GM12878 (cell line): ENCODE results near the gene RNF38. TPM values are rescaled to one million over a fixed set of nuclear protein-coding genes. Genes with fewer than 3 reads are reported as not detected.
A peak's percentile ranks its signal among the peaks of the same experiment; 100 is the strongest.

Experiments used
- ATAC-seq: fragments of 200-7000 bp; cut with Tn5 transposase; 3 replicates; pipeline ENCODE4 v1.9.1; 2020; ENCODE audit warnings: mild to moderate bottlenecking, moderate library complexity
- BruUV-seq: library from RNA; stranded (reverse); fragments of 400-500 nt; replicated peaks from 2 replicates; lab custom pipeline; 2021; lab: Mats Ljungman, UMichigan
- CTCF ChIA-PET: fragments of 300-600 bp; sonication (Branson Sonifier 250); formaldehyde crosslinking; extraction: SDS; loops from one replicate; lab custom pipeline; 2021; ENCODE audit warnings: inconsistent platforms; lab: Yijun Ruan, JAX
- POLR2A ChIA-PET: fragments of 350-600 bp; formaldehyde crosslinking; extraction: SDS; loops from one replicate; lab custom pipeline; 2021; ENCODE audit warnings: inconsistent platforms; lab: Charles Lee
- RAD21 ChIA-PET: fragments of 300-600 bp; sonication (Branson Sonifier 250); formaldehyde crosslinking; loops from one replicate; lab custom pipeline; 2023; ENCODE audit warnings: antibody characterized with exemption; ENCODE audit not compliant: unreplicated experiment; lab: Charles Lee
- SMC1A ChIA-PET: fragments of 300-600 bp; sonication (Branson Sonifier 250); formaldehyde crosslinking; loops from one replicate; lab custom pipeline; 2023; ENCODE audit not compliant: unreplicated experiment, uncharacterized antibody; lab: Charles Lee
- DNase-seq: peaks from one replicate; pipeline ENCODE4 v3.0.0-alpha.2; 2011; ENCODE audit warnings: low read depth, low spot score
- FAIRE-seq: peaks from 3 replicates; lab custom pipeline; 2011; peaks lifted over from hg19 to GRCh38; lab: Jason Lieb, UNC
- H2AFZ ChIP-seq: 2 replicates; pipeline ENCODE4 v1.6.0; 2011; ENCODE audit warnings: low read depth, low read length, control low read depth; ENCODE audit not compliant: control insufficient read depth
- H3K27ac ChIP-seq: 2 replicates; pipeline ENCODE4 v1.5.1; 2011; ENCODE audit warnings: control low read depth; ENCODE audit not compliant: control insufficient read depth, insufficient read depth
- H3K27me3 ChIP-seq, 2 experiments: replicated peaks in 1 of 2; 2 replicates each; pipeline versions ENCODE4 v1.6.0 to v1.6.1; 2011; ENCODE audit warnings: low read length in 1 of 2; ENCODE audit not compliant: control insufficient read depth in 2 of 2, insufficient read depth in 2 of 2
- H3K36me3 ChIP-seq, 2 experiments: 2 replicates each; pipeline ENCODE4 v1.5.1; 2011; ENCODE audit warnings: low read length in 1 of 2; ENCODE audit not compliant: control insufficient read depth in 2 of 2, insufficient read depth in 2 of 2
- H3K4me1 ChIP-seq: 2 replicates; pipeline ENCODE4 v1.6.1; 2011; ENCODE audit warnings: mild to moderate bottlenecking, low read length, moderate library complexity, mixed read lengths; ENCODE audit not compliant: control insufficient read depth, insufficient read depth
- H3K4me2 ChIP-seq: 2 replicates; pipeline ENCODE4 v1.6.0; 2011; ENCODE audit warnings: control low read depth; ENCODE audit not compliant: control insufficient read depth, insufficient read depth
- H3K4me3 ChIP-seq: fragments of 200-600 bp; sonication (generic); 2 replicates; pipeline ENCODE4 v1.5.1; 2016
- H3K79me2 ChIP-seq: 2 replicates; pipeline ENCODE4 v1.6.0; 2011; ENCODE audit warnings: low read length; ENCODE audit not compliant: control insufficient read depth, insufficient read depth
- H3K9ac ChIP-seq: 2 replicates; pipeline ENCODE4 v1.8.0; 2011; ENCODE audit warnings: low read length, control low read depth, mixed read lengths; ENCODE audit not compliant: control insufficient read depth, insufficient read depth
- H3K9me3 ChIP-seq: replicated peaks from 3 replicates; pipeline ENCODE4 v1.5.1; 2011; ENCODE audit warnings: mild to moderate bottlenecking, low read length; ENCODE audit not compliant: control insufficient read depth, insufficient read depth
- H4K20me1 ChIP-seq: 2 replicates; pipeline ENCODE4 v1.6.0; 2011; ENCODE audit not compliant: control insufficient read depth, insufficient read depth
- ATF7 ChIP-seq: fragments of 450-650 bp; IDR thresholded peaks from 2 replicates; pipeline ENCODE4 v1.6.1; 2016; ENCODE audit warnings: low read depth, mild to moderate bottlenecking
- BACH1 ChIP-seq: fragments of 450-650 bp; IDR thresholded peaks from 2 replicates; pipeline ENCODE4 v1.6.1; 2017; ENCODE audit warnings: mild to moderate bottlenecking, borderline replicate concordance
- MAX ChIP-seq: IDR thresholded peaks from 2 replicates; pipeline ENCODE4 v1.6.1; 2012; ENCODE audit warnings: low read depth, low read length, improper control_type of control experiment
- MEF2B ChIP-seq: fragments of 450-650 bp; IDR thresholded peaks from 2 replicates; pipeline ENCODE4 v1.6.1; 2018; ENCODE audit warnings: mild to moderate bottlenecking, moderate library complexity; ENCODE audit not compliant: partially characterized antibody, poor library complexity, severe bottlenecking
- NFYB ChIP-seq: IDR thresholded peaks from 2 replicates; pipeline ENCODE4 v1.6.1; 2011; ENCODE audit warnings: low read depth, mild to moderate bottlenecking, low read length, improper control_type of control experiment, moderate library complexity; ENCODE audit not compliant: insufficient read depth
- NR2C1 ChIP-seq: fragments of 450-650 bp; IDR thresholded peaks from 2 replicates; pipeline ENCODE4 v1.6.1; 2017; ENCODE audit warnings: antibody characterized with exemption, mild to moderate bottlenecking, moderate library complexity
- PAX5 ChIP-seq: IDR thresholded peaks from 2 replicates; pipeline ENCODE4 v1.6.1; 2011; ENCODE audit warnings: low read depth, low read length, borderline replicate concordance
- POLR2AphosphoS2 ChIP-seq: IDR thresholded peaks from 2 replicates; pipeline ENCODE4 v1.6.1; 2011; ENCODE audit warnings: low read depth, mild to moderate bottlenecking, low read length, improper control_type of control experiment, moderate library complexity
- WGBS: methylation state at CpG from one replicate; pipeline ENCODE4 v1.1.6; 2016; ENCODE audit warnings: low lambda C conversion rate; ENCODE audit not compliant: insufficient replicate concordance, insufficient coverage; ENCODE audit errors: missing lambda C conversion rate; 5-methylcytosine and 5-hydroxymethylcytosine counted together
- in situ Hi-C: fragments of 300-500 bp; cut with MboI; formaldehyde crosslinking; loops from 9 replicates; pipeline ENCODE4 v1.14.3; 2018; ENCODE audit warnings: mixed read lengths
- intact Hi-C: fragments of 100-400 bp; cut with micrococcal nuclease; formaldehyde crosslinking; loops from one replicate; pipeline ENCODE4 v1.14.2; 2022; ENCODE audit not compliant: unreplicated experiment
- polyA plus RNA-seq, 11 experiments: library from polyadenylated mRNA; depleted of rRNA in 4 of 11; unstranded in 6 of 11; stranded (reverse) in 5 of 11; fragments of >200 nt; fragmentation: Nextera tagmentation in 4 of 11; fragmentation: Illumina TruSeq in 1 of 11; extraction: Ambion mirVana in 4 of 11; extraction: Trizol in 1 of 11; gene quantifications; 1 replicate in 1 of 11; 2 replicates in 10 of 11; pipeline versions ENCODE4 v1.2.1 to v1.2.3, GENCODE V29; 2011 to 2016; ENCODE audit warnings: inconsistent platforms in 2 of 11, missing spikeins in 2 of 11, low read depth in 1 of 11
- total RNA-seq, 4 experiments: library from RNA; depleted of rRNA in 3 of 4; stranded (reverse); fragments of >200 nt in 3 of 4; fragmentation: Illumina TruSeq in 1 of 4; extraction: Trizol in 1 of 4; gene quantifications; 2 replicates each; pipeline versions ENCODE4 v1.2.1 to v1.2.3, GENCODE V29; 2013 to 2021
- TF ChIP-seq, protein P1 (sequence below): fragments of 450-650 bp; IDR thresholded peaks from 2 replicates; pipeline ENCODE4 v1.6.1; 2016; ENCODE audit warnings: mild to moderate bottlenecking
- TF ChIP-seq, protein P2 (sequence below): fragments of 450-650 bp; formaldehyde crosslinking; IDR thresholded peaks from 2 replicates; pipeline ENCODE4 v1.4.0; 2020; ENCODE audit warnings: mild to moderate bottlenecking, moderate library complexity

RNF38 gene
- total and polyA plus RNA-seq, 10 of the 15 experiments (the other 5 are each of a cell fraction or from before 2014, with no cell fraction given), result 5.1 to 34.7 (median 12.7) TPM

DNA sequence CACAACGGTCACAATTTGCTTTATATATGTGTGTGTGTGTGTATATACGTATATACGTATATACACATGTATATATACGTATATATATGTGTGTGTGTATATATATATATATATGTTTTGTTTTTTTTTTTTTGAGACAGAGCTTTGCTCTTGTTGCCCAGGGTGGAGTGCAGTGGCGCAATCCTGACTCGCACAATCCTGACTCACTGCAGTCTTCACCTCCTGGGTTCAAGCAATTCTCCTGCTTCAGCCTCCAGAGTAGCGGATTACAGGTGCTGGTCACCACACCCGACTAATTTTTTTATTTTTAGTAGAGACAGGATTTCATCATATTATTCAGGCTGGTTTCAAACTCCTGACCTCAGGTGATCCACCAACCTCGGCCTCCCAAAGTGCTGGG, 3.1 kb downstream of the RNF38 start:
- Histone ChIP-seq H3K4me1 (peaks cover 13% of the 10 kb centered on the region), H2AFZ (no peak overlapping the region), H3K4me3 (no peak overlapping the region), H3K9me3 (peaks cover 3% of the 10 kb centered on the region; the same call in 1 of the 3 replicates), H3K36me3 (peaks cover 0 to 2% of the 10 kb centered on the region in 2 experiments; a peak in 2 of 4 replicates), H3K27me3 (no peaks in the 10 kb centered on the region), H3K9ac (no peak overlapping the region), H3K4me2 (no peak overlapping the region), H3K79me2 (peaks cover 79% of the 10 kb centered on the region), H4K20me1 (no peaks in the 10 kb centered on the region), H3K27ac (no peak overlapping the region)
- WGBS, result 93% methylated on average over 9 of the region's 9 CpGs
- no peak for DNase-seq
- FAIRE-seq, result no peak
- TF ChIP-seq NR2C1, result no peak
- TF ChIP-seq, protein P1, sequence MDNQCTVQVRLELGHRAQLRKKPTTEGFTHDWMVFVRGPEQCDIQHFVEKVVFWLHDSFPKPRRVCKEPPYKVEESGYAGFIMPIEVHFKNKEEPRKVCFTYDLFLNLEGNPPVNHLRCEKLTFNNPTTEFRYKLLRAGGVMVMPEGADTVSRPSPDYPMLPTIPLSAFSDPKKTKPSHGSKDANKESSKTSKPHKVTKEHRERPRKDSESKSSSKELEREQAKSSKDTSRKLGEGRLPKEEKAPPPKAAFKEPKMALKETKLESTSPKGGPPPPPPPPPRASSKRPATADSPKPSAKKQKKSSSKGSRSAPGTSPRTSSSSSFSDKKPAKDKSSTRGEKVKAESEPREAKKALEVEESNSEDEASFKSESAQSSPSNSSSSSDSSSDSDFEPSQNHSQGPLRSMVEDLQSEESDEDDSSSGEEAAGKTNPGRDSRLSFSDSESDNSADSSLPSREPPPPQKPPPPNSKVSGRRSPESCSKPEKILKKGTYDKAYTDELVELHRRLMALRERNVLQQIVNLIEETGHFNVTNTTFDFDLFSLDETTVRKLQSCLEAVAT, result 0 out of 2 replicates have a peak, but pooled peaks have one; percentile 15
- POLR2A ChIA-PET, result interaction anchor here (0.7 to 1.2 kb wide), 3 partner anchors 11 to 254 kb away, joined by 3 to 4 read pairs (median 3); no protein-coding TSS in a partner anchor
- no TSS peak for BruUV-seq
- in situ Hi-C loops, result no loop called here
- RAD21 ChIA-PET, result interaction anchor here (1.8 kb wide), 1 partner anchor 159 kb away, joined by 6 read pairs; no protein-coding TSS in a partner anchor
- CTCF ChIA-PET, result interaction anchor here (1.0 to 2.1 kb wide), 2 partner anchors 11 to 83 kb away, joined by 3 to 16 read pairs; no protein-coding TSS in a partner anchor
- SMC1A ChIA-PET, result interaction anchor here (0.7 to 3.1 kb wide), 3 partner anchors 9 to 1302 kb away, joined by 3 to 10 read pairs (median 7); no protein-coding TSS in a partner anchor
- no peak for ATAC-seq
- intact Hi-C loops, result no loop called here

GRCh38 chr9:36392489-36392888, 7.6 kb downstream of the RNF38 start:
- 100% methylated on average over 1 of the region's 1 CpG for WGBS
- no TSS peak for BruUV-seq
- RAD21 ChIA-PET, result interaction anchor here (1.2 kb wide), 1 partner anchor 162 kb away, joined by 3 read pairs; no protein-coding TSS in a partner anchor
- TF ChIP-seq NR2C1 (no peak), BACH1 (no peak), PAX5 (no peak), NFYB (no peak), MAX (no peak), POLR2AphosphoS2 (no peak), MEF2B (no peak), ATF7 (no peak)
- TF ChIP-seq, protein P2, sequence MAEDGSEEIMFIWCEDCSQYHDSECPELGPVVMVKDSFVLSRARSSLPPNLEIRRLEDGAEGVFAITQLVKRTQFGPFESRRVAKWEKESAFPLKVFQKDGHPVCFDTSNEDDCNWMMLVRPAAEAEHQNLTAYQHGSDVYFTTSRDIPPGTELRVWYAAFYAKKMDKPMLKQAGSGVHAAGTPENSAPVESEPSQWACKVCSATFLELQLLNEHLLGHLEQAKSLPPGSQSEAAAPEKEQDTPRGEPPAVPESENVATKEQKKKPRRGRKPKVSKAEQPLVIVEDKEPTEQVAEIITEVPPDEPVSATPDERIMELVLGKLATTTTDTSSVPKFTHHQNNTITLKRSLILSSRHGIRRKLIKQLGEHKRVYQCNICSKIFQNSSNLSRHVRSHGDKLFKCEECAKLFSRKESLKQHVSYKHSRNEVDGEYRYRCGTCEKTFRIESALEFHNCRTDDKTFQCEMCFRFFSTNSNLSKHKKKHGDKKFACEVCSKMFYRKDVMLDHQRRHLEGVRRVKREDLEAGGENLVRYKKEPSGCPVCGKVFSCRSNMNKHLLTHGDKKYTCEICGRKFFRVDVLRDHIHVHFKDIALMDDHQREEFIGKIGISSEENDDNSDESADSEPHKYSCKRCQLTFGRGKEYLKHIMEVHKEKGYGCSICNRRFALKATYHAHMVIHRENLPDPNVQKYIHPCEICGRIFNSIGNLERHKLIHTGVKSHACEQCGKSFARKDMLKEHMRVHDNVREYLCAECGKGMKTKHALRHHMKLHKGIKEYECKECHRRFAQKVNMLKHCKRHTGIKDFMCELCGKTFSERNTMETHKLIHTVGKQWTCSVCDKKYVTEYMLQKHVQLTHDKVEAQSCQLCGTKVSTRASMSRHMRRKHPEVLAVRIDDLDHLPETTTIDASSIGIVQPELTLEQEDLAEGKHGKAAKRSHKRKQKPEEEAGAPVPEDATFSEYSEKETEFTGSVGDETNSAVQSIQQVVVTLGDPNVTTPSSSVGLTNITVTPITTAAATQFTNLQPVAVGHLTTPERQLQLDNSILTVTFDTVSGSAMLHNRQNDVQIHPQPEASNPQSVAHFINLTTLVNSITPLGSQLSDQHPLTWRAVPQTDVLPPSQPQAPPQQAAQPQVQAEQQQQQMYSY (CRISPR knock-in tag), result no peak

More at GRCh38 chr9:36392489-36392888, 7.6 kb downstream of the RNF38 start:
- DNase-seq, result no peak
- no peaks in the 10 kb centered on the region for H4K20me1 ChIP-seq
- peaks cover 68% of the 10 kb centered on the region for H3K79me2 ChIP-seq
- H3K9me3 ChIP-seq, result no peaks in the 10 kb centered on the region
- ChIA-PET POLR2A (interaction anchor here (0.6 kb wide), 2 partner anchors 19 to 1172 kb away, joined by 3 read pairs; no protein-coding TSS in a partner anchor), CTCF (interaction anchor here (0.9 to 1.9 kb wide), 3 partner anchors 10 to 14 kb away, joined by 3 to 16 read pairs (median 3); no protein-coding TSS in a partner anchor), SMC1A (interaction anchor here (0.8 to 1.2 kb wide), 2 partner anchors 8 to 162 kb away, joined by 3 read pairs; no protein-coding TSS in a partner anchor)
- H3K27ac ChIP-seq, result no peak overlapping the region
- peak; percentile 35; the same call in 1 of the 3 replicates for ATAC-seq
- H3K4me1 ChIP-seq, result 0 out of 2 replicates have a peak, but pooled peaks cover 3% of the 10 kb centered on the region
- no peak for FAIRE-seq
- no peaks in the 10 kb centered on the region for H3K27me3 ChIP-seq
- in situ Hi-C loops (no loop called here), intact Hi-C loops (no loop called here)
- no peak overlapping the region for H3K4me3 ChIP-seq
- H3K36me3 ChIP-seq, result peaks cover 0 to 2% of the 10 kb centered on the region in 2 experiments; a peak in 2 of 4 replicates
- H3K9ac ChIP-seq, result no peak overlapping the region
- no peak overlapping the region for H3K4me2 ChIP-seq
- no peak overlapping the region for H2AFZ ChIP-seq
